ENCODE data around the gene AHDC1.

DNA sequence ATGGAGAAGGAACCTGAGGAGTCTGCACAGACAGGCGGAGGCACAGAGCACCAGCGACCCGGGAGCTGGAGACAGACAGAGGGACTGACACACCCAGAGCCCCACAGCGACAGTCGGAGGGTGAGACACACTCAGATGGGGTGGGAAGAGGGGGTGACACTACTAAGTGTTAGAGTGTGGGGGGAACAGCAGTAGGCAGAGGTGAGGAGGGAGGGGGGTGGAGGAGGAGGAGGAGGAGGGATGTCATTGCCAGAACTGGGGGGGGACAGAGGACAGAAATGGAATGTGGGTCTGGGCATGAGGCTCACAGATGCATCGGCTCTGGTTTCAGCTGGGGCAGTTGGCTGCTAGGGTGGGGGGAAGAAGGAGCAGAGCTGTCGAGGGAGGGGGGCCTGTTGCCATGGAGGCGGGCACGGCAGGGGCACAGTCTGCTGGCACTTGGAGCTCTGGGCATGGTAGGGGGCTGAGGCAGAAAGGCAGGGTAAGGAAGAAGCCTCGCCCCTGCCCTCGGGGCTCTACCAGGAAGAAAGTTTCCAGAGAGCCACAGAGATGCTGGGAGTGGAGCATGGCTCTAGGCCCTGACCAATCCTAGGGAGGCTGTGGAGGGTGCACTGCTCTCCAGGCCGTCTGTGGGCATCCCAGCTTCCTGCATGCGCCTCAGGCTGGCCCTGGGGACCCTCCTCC lies 37.3 kb downstream of the AHDC1 start:
- TF ChIP-seq POLR2A (IDR thresholded peaks at IDR 0.05; ENCODE audit: low read length) (no peak), GATA1 (IDR thresholded peaks at IDR 0.05; ENCODE audit: low read depth, low read length) (no peak)

All from erythroblast (primary cell).